22Rv1 (cell line): ENCODE measurements around the gene PADI3.

Experiments used
- CTCF ChIP-seq: fragments of 450-650 bp; IDR thresholded peaks from 2 replicates; pipeline ENCODE4 v1.5.1; 2017; ENCODE audit warnings: mild to moderate bottlenecking
- ZFX ChIP-seq: fragments of 450-650 bp; IDR thresholded peaks from 2 replicates; pipeline ENCODE4 v1.6.1; 2017; ENCODE audit warnings: antibody characterized with exemption, borderline replicate concordance

DNA sequence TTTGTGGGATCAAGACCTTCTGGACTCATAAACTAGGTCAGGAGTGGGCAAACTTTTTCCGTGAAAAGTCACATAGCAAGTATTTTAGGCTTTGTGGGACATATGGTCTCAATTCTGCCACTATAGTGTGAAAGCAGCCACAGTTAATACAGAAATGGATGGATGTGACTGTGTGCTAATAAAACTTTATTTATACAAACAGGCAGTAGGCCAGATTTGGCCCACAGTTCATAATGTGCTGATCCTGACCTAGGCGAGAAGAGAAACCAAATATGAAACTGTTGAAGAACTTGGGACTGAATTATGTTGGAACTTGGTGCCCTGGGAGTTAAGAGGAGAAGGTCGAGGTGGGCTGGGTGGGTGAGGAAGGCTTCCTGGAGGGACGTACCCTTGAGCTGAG is 17.1 kb downstream of the PADI3 start:
- TF ChIP-seq CTCF (no peak), ZFX (no peak)
